Putamen (tissue), 1 donor: ENCODE results near the gene EPN1.

ENCODE experiments used
- DNase-seq: peaks from one replicate; pipeline ENCODE4 v3.0.0-alpha.2; 2016; ENCODE audit warnings: low spot score

Gene EPN1

DNA sequence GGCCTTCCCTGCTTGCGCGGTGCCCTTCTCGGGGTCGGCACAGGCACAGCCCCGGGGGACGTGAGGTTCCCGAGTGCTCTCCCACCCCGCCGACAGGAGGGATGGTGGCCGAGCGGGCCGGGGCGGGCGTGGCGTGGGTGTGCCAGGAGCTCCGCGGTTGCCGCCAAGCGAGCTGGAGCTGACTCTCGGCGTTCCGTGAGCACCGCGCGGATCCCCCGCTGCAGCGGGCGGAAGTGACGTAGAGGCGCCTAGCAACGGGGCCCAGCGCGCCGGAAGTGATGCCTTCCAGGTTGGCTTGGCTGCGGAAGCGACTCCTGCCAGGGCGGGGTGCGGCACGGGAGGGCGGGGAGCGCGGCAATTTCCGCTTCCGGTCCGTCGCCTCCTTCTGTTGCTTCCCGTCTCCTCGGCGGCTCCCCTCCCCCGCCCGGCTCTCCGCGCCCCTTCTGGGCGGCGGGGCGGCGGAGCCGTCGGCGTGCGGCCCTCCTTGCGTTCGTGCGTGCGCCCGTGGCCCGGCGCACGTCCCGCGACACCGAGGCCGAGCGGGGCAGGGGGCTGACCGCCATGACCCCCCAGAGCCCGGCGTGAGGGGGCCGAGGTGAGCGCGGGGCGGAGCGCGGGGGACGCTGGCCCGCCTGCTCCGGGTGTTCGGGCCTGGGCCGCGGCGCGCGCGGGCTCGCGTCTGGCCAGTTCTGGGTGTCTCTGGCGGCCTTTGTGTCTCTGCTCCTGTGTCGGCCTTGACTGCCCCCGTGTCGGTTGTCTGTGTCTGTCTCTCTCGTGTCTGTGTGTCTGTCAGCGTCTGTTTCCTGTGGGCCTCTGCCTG, at the start of gene EPN1:
Gene EPN1, plus strand, starts transcription at position 386 of the 820 bp plus-strand sequence. CDS start 3,402 bp downstream, outside the sequence.
- peak; percentile 95 for DNase-seq

- no peak for DNase-seq
Measured at GRCh38 chr19:55626350-55626749, 48.7 kb upstream of the EPN1 start.

GRCh38 chr19:55632463-55632834, 42.6 kb upstream of the EPN1 start:
- peak; percentile 86 for DNase-seq

DNA sequence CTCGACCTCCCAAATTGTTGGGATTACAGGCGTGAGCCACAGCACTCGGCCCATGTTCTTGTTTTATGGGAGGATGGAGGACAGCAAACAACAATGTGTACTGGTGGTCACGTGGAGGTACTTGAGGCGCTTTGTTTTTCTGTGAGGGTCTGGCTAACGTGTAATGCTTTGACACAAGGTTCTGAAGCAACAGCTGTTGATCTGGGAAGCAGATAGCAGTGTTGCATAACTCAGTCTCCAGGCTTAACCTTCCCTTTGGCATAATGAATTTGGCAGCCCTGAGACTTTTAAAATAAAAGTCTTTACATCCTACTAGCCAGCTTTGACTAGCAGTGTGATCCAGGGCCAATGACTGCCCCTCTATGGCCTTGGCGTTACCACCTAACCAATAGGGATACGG, 41.2 kb upstream of the EPN1 start:
- no peak for DNase-seq

- DNase-seq, result no peak
Measured at GRCh38 chr19:55635334-55635717, 39.7 kb upstream of the EPN1 start.

DNA sequence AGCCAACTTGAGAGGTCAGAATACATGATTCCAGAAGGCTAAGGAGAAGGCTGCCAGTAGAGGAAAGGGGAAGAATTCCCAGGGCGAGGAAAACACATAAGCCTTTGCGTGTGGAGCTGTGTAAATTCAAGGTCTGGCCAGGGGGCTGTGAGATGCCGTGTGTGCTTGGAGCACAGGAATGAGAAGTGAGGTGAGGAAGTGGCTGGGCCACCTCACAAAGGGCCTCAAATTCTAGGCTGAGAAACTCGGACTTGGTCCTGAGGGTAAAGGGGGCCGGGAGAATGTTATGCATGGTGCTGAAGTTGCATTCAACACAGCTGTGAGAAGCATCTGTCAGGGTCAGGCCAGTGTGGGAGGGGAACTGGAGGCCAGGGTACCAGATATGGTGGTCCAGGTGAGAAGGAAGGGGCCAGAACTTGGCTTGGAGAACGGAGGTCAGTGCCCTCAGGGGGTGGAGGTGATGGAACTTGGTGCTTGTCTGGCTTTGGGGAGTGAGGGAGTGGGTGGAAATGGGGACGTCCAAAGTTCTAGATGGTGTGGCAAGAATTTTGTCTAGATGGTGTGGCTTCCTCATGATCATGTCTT, 39.1 kb upstream of the EPN1 start:
- no peak for DNase-seq

- no peak for DNase-seq
Measured at GRCh38 chr19:55636723-55637122, 38.3 kb upstream of the EPN1 start.

DNA sequence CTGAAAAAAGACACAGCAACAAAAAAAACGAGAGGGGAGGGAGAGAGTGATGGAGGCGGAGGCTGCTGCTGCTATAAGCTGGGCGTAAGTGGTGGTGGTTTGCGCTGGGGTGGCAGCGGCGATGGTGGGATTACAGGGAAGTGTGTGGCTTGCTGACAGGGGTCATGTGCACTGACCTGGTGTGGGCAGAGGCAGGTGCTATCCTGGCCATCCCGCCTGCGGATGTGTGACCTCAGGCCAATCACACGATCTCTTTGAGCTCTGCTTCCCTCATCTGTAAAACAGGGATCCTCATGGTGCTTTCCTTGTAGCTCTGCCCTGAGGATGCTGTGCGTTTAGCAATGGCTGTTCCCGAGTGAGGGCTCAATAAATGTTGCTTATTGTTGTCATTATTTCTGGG, 37.5 kb upstream of the EPN1 start:
- no peak for DNase-seq

GRCh38 chr19:55638864-55639359, 36.1 kb upstream of the EPN1 start:
- DNase-seq, result no peak

DNA sequence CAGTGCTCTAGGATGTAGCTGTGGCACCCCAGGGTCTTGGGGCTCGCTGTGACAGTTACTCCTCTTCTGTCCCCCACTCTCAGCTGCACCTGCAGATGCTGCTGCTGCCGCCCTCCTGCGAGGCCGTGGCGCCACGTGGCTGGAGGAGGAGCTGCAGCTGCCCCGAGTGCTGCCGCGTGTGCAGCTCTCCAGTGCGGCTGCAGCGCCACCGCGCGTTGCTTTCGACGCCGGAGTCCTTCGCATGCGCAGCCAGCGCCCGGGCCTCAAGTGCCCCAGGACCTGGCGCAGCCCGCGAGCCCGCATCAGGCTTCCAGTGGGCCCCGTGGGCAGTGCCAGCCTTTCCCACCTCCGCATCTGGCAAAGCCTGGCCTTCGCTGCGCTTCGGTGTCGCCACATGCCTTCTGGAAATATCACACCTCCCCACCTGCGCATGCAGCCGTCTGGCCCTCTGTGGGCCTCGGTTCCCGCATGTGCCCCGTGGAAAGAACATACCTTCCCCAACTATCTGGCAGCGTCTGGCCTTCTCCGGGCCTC, 34.9 kb upstream of the EPN1 start:
- DNase-seq, result no peak

- no peak for DNase-seq
Measured at GRCh38 chr19:55640577-55641425, 34.2 kb upstream of the EPN1 start, which contains the start of gene ZNF580. ZNF580 (plus strand) TSS chr19:55641002; CDS start chr19:55642509, 1,507 bp downstream.

DNA sequence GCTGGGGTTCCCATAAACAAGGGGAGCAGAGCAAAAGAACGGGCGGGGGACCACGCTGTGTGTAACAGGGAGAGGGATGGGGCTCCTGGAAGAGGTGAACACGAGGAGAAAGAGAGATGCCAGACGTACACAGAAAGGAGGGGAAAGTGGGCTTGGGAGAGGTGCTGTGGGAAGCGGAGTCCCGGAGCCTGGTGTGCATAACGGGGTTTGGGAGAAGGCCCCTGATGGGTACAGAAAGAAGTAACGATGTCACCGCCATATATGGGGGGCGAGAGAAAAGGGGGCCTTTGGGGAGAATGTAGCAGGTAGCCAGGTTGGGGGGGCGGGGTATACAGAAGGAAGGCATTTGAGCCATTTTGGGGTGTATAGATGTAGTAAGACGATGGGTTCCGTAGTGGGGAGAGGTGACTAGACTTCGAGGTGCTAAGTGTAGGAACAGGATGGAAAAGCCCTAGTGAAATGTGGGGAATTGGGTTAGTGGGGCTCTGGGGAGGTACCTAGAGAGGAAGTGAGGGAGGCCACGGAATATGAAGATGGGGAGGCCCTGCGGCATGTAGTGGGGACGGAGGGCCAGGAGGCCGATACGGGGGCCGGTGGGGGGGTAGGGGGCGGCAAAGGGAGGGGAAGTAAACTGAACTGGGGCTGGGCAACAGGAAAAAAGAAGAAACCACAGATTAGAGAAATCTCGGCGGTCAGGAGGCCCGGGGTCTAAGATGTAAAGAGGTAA, 33.4 kb upstream of the EPN1 start:
- no peak for DNase-seq

DNA sequence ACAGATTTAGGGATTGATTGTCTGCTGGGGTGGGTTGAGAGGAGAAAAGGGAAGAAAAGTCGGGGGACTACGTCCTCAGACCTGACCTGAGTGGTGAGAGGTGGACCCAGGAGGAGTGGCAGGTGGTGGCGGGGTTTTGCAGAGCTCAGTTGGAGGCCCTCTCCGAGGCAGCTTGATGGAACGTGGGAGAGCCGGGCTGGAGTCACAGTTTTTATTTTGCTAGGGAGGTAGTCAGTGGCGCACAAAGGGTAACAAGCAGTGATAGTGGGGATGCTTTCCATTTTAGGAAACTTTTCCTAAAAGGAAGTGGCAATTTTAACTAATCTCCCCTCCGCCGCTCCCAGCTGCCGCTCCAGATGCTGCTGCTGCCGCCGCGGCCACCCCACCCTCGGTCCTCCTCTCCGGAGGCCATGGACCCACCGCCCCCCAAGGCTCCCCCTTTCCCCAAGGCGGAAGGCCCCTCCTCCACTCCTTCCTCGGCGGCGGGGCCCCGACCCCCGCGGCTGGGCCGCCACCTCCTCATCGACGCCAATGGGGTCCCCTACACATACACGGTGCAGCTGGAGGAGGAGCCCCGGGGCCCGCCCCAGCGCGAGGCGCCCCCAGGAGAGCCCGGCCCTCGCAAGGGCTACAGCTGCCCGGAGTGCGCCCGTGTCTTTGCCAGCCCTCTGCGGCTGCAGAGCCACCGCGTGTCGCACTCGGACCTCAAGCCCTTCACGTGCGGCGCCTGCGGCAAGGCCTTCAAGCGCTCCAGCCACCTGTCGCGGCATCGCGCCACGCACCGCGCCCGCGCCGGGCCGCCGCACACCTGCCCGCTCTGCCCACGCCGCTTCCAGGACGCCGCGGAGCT, 32.6 kb upstream of the EPN1 start:
- no peak for DNase-seq

GRCh38 chr19:55643003-55643886, 31.8 kb upstream of the EPN1 start, which contains the start of gene ZNF581:
ZNF581 (plus strand) TSS chr19:55643649; CDS start chr19:55644572, 923 bp downstream.
- DNase-seq, result peak; percentile 67

DNA sequence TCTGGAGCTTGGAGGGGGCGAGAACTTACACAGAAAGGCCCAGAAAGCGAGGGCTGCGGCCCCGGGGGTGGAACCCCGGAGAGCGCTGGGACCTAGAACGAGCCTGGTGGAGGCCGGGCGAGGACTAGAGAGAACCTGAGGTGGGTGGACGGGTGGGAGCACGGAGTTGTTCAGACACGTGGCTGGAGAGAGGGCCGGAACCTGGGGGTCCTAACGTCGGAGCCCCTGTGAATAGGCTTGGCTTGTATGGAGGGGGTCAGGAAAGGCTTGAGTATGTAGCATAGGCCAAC, 31.2 kb upstream of the EPN1 start:
- no peak for DNase-seq

- no peak for DNase-seq
Measured at GRCh38 chr19:55644191-55644833, 30.7 kb upstream of the EPN1 start.

DNA sequence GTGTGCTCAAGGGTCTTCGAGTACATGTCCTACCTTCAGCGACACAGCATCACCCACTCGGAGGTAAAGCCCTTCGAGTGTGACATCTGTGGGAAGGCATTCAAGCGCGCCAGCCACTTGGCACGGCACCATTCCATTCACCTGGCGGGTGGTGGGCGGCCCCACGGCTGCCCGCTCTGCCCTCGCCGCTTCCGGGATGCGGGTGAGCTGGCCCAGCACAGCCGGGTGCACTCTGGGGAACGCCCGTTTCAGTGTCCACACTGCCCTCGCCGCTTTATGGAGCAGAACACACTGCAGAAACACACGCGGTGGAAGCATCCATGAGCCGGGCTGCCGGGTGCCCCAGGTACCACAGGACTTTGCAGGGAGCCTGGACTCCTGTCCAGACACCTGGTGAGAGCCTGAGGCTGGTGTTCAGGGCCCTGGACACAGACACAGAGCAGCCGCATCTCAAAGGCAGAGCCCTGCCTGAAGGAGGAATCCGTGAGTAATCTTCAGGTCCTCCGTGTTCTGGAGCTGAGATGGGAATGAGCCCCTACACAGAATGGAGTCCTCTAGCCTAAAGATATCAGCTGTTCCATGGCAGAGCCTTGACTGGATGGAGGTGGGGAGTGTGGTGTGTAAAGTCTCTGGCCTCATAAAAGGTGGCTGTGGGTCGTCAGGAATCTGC, 30.0 kb upstream of the EPN1 start:
- no peak for DNase-seq

DNA sequence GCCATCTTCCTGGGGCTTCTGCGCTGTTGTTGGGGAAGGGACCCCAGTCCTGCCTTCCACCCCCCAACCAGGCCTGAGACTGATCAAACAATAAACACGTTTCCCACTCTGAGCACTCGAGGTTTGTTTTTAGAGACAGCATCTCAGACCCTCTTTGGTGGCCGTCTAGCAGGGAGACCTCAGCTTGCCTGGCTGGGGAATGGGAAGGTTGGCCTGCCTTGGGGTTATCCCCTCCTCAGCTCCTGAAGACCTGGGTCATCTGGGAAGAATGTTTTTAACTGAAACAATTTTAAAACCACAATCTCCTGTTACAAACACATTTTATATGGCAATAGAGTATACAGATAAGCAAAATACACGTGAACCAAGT, 29.5 kb upstream of the EPN1 start:
- DNase-seq, result no peak
